GM12878 (cell line): ENCODE measurements around the gene RCAN1. TPM values are rescaled to one million over a fixed set of nuclear protein-coding genes. Genes with fewer than 3 reads are reported as not detected.

Source experiments
- BACH1 ChIP-seq: fragments of 450-650 bp; IDR thresholded peaks from 2 replicates; pipeline ENCODE4 v1.6.1; 2017; ENCODE audit warnings: mild to moderate bottlenecking, borderline replicate concordance
- BCL11A ChIP-seq: IDR thresholded peaks from 2 replicates; pipeline ENCODE4 v1.6.1; 2011; ENCODE audit warnings: low read depth, low read length
- BMI1 ChIP-seq: fragments of 450-650 bp; IDR thresholded peaks from 2 replicates; pipeline ENCODE4 v1.6.1; 2016; ENCODE audit warnings: mild to moderate bottlenecking, moderate library complexity, borderline replicate concordance
- CBX3 ChIP-seq: fragments of 200-600 bp; sonication (generic); IDR thresholded peaks from 2 replicates; pipeline ENCODE4 v1.6.1; 2016; ENCODE audit warnings: low read depth, borderline replicate concordance
- CHD2 ChIP-seq: IDR thresholded peaks from 2 replicates; pipeline ENCODE4 v1.6.1; 2011; ENCODE audit warnings: low read depth, low read length, improper control_type of control experiment, borderline replicate concordance
- CREB1 ChIP-seq: IDR thresholded peaks from 2 replicates; pipeline ENCODE4 v1.6.1; 2012; ENCODE audit warnings: low read depth, mild to moderate bottlenecking, inconsistent platforms
- EP300 ChIP-seq, 2 experiments: fragments of 150-350 bp in 1 of 2; IDR thresholded peaks; 2 replicates each; pipeline ENCODE4 v1.6.1; 2011 to 2012; ENCODE audit warnings: low read depth in 2 of 2, low read length in 2 of 2, borderline replicate concordance in 1 of 2, improper control_type of control experiment in 1 of 2, inconsistent platforms in 1 of 2; ENCODE audit not compliant: control insufficient read depth in 1 of 2
- LARP7 ChIP-seq: fragments of 450-650 bp; IDR thresholded peaks from 2 replicates; pipeline ENCODE4 v1.6.1; 2017; ENCODE audit warnings: mild to moderate bottlenecking
- MXI1 ChIP-seq: fragments of 150-350 bp; IDR thresholded peaks from 2 replicates; pipeline ENCODE4 v1.6.1; 2011; ENCODE audit warnings: low read depth, mild to moderate bottlenecking, inconsistent platforms, low read length, improper control_type of control experiment
- NFYA ChIP-seq: IDR thresholded peaks from 2 replicates; pipeline ENCODE4 v1.6.1; 2011; ENCODE audit warnings: low read depth, mild to moderate bottlenecking, low read length, improper control_type of control experiment, borderline replicate concordance
- PML ChIP-seq: IDR thresholded peaks from 2 replicates; pipeline ENCODE4 v1.6.1; 2012; ENCODE audit warnings: low read length, inconsistent platforms
- RAD21 ChIP-seq: IDR thresholded peaks from 2 replicates; pipeline ENCODE4 v1.6.1; 2011; ENCODE audit warnings: mild to moderate bottlenecking, low read depth, low read length, moderate library complexity; ENCODE audit not compliant: insufficient read depth
- RB1 ChIP-seq: fragments of 450-650 bp; formaldehyde crosslinking; IDR thresholded peaks from 2 replicates; pipeline ENCODE4 v1.6.1; 2017; ENCODE audit warnings: mild to moderate bottlenecking, borderline replicate concordance
- SIX5 ChIP-seq: IDR thresholded peaks from 2 replicates; pipeline ENCODE4 v1.6.1; 2011; ENCODE audit warnings: mild to moderate bottlenecking, low read depth, low read length, moderate library complexity; ENCODE audit not compliant: severe bottlenecking
- SPI1 ChIP-seq: IDR thresholded peaks from 2 replicates; pipeline ENCODE4 v1.6.1; 2011; ENCODE audit warnings: low read depth, mild to moderate bottlenecking, low read length, moderate library complexity, borderline replicate concordance; ENCODE audit not compliant: insufficient read depth
- WRNIP1 ChIP-seq: IDR thresholded peaks from 2 replicates; pipeline ENCODE4 v1.6.1; 2011; ENCODE audit warnings: low read depth, low read length, improper control_type of control experiment, borderline replicate concordance
- YY1 ChIP-seq: IDR thresholded peaks from 2 replicates; pipeline ENCODE4 v1.6.1; 2011; ENCODE audit warnings: low read depth, mild to moderate bottlenecking, low read length
- ZSCAN29 ChIP-seq: fragments of 450-650 bp; IDR thresholded peaks from 2 replicates; pipeline ENCODE4 v1.6.1; 2017; ENCODE audit warnings: mild to moderate bottlenecking, moderate library complexity
- polyA plus RNA-seq, 11 experiments: library from polyadenylated mRNA; depleted of rRNA in 4 of 11; unstranded in 6 of 11; stranded (reverse) in 5 of 11; fragments of >200 nt; fragmentation: Nextera tagmentation in 4 of 11; fragmentation: Illumina TruSeq in 1 of 11; extraction: Ambion mirVana in 4 of 11; extraction: Trizol in 1 of 11; gene quantifications; 1 replicate in 1 of 11; 2 replicates in 10 of 11; pipeline versions ENCODE4 v1.2.1 to v1.2.3, GENCODE V29; 2011 to 2016; ENCODE audit warnings: inconsistent platforms in 2 of 11, missing spikeins in 2 of 11, low read depth in 1 of 11
- total RNA-seq, 4 experiments: library from RNA; depleted of rRNA in 3 of 4; stranded (reverse); fragments of >200 nt in 3 of 4; fragmentation: Illumina TruSeq in 1 of 4; extraction: Trizol in 1 of 4; gene quantifications; 2 replicates each; pipeline versions ENCODE4 v1.2.1 to v1.2.3, GENCODE V29; 2013 to 2021
- TF ChIP-seq, protein P1 (sequence below): IDR thresholded peaks from 2 replicates; pipeline ENCODE4 v1.6.1; 2011; ENCODE audit warnings: borderline replicate concordance, low read depth, mild to moderate bottlenecking, moderate library complexity, low read length; ENCODE audit not compliant: insufficient read depth, poor library complexity, severe bottlenecking
- TF ChIP-seq, protein P2 (sequence below): fragments of 450-650 bp; IDR thresholded peaks from 2 replicates; pipeline ENCODE4 v1.6.1; 2017; ENCODE audit warnings: mild to moderate bottlenecking
- TF ChIP-seq, protein P3 (sequence below): fragments of 450-650 bp; IDR thresholded peaks from 2 replicates; pipeline ENCODE4 v1.6.1; 2017; ENCODE audit warnings: antibody characterized with exemption, mild to moderate bottlenecking, moderate library complexity

RCAN1 gene
- total and polyA plus RNA-seq, 10 of the 15 experiments (the other 5 are each of a cell fraction or from before 2014, with no cell fraction given) = 2.8 to 12.9 (median 10.5) TPM

DNA sequence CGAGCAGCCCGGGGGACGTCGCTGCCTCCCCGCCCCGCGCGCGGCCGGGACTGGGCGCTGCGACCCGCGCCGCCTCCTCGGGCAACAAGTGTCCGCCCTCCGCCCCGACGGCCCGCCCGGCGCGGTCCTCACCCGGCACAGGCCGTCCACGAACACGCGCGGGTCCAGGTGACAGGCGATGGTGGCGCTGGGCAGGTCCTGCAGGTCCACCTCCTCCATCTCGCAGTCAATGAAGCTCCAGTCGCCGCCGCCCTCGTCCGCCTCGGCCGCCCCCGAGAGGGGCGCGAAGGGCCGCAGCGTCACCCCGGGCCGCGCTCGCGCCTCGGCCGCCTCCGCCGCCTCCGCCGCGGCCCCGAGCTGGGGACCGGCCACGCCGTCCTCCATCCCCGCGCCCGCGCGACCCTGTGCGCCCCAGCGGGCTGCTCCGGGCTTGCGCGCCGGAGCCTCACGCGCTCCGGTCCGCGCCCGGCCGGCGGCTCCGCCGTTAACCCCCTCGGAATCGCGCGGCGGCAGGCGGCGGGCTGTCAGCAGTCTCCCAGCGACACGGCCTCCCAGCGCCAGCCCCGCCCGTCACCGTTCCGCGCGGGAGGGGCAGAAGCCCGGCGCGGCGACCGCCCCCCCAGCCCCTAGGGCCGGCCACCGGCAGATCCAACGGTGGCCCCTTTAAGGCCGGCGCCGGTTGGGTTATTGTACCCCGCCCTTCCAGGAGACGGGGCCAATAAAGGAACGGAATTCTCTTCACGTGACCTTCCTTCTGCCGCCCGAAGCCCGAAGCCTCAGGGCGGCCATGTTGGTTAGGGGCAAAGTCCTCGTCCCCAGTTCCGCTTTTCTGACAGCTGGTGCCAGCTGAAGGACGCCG lies at the start of gene RCAN1 (continued):
- TF ChIP-seq SPI1 = peak; percentile 99
- TF ChIP-seq RAD21 = no peak
- peak; percentile 26; the same call in 1 of the 2 replicates for TF ChIP-seq BACH1
- no peak for TF ChIP-seq PML
- TF ChIP-seq, protein P1, sequence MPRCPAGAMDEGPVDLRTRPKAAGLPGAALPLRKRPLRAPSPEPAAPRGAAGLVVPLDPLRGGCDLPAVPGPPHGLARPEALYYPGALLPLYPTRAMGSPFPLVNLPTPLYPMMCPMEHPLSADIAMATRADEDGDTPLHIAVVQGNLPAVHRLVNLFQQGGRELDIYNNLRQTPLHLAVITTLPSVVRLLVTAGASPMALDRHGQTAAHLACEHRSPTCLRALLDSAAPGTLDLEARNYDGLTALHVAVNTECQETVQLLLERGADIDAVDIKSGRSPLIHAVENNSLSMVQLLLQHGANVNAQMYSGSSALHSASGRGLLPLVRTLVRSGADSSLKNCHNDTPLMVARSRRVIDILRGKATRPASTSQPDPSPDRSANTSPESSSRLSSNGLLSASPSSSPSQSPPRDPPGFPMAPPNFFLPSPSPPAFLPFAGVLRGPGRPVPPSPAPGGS = no peak
- no peak for TF ChIP-seq WRNIP1
- TF ChIP-seq MXI1 = peak; percentile 39; the same call in 1 of the 2 replicates
- peak; percentile 83 for TF ChIP-seq SIX5
- TF ChIP-seq ZSCAN29 = no peak
- peak; percentile 56; the same call in 1 of the 2 replicates for TF ChIP-seq CREB1
- peak; percentile 73; the same call in 1 of the 2 replicates for TF ChIP-seq CHD2
- 0 out of 2 replicates have a peak, but pooled peaks have one; percentile 50 for TF ChIP-seq RB1
- TF ChIP-seq, protein P2, sequence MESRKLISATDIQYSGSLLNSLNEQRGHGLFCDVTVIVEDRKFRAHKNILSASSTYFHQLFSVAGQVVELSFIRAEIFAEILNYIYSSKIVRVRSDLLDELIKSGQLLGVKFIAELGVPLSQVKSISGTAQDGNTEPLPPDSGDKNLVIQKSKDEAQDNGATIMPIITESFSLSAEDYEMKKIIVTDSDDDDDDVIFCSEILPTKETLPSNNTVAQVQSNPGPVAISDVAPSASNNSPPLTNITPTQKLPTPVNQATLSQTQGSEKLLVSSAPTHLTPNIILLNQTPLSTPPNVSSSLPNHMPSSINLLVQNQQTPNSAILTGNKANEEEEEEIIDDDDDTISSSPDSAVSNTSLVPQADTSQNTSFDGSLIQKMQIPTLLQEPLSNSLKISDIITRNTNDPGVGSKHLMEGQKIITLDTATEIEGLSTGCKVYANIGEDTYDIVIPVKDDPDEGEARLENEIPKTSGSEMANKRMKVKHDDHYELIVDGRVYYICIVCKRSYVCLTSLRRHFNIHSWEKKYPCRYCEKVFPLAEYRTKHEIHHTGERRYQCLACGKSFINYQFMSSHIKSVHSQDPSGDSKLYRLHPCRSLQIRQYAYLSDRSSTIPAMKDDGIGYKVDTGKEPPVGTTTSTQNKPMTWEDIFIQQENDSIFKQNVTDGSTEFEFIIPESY = no peak
- peak; percentile 99 for TF ChIP-seq YY1
- no peak for TF ChIP-seq EP300 (IDR thresholded peaks at IDR 0.05; ENCODE audit: borderline replicate concordance in 1 of 2, control insufficient read depth in 1 of 2, low read depth in 2 of 2, low read length in 2 of 2)
- peak; percentile 77 for TF ChIP-seq LARP7
- no peak for TF ChIP-seq CBX3
- no peak for TF ChIP-seq BMI1
- no peak for TF ChIP-seq NFYA
- TF ChIP-seq BCL11A = no peak; the same call in 1 of the 2 replicates
- TF ChIP-seq, protein P3, sequence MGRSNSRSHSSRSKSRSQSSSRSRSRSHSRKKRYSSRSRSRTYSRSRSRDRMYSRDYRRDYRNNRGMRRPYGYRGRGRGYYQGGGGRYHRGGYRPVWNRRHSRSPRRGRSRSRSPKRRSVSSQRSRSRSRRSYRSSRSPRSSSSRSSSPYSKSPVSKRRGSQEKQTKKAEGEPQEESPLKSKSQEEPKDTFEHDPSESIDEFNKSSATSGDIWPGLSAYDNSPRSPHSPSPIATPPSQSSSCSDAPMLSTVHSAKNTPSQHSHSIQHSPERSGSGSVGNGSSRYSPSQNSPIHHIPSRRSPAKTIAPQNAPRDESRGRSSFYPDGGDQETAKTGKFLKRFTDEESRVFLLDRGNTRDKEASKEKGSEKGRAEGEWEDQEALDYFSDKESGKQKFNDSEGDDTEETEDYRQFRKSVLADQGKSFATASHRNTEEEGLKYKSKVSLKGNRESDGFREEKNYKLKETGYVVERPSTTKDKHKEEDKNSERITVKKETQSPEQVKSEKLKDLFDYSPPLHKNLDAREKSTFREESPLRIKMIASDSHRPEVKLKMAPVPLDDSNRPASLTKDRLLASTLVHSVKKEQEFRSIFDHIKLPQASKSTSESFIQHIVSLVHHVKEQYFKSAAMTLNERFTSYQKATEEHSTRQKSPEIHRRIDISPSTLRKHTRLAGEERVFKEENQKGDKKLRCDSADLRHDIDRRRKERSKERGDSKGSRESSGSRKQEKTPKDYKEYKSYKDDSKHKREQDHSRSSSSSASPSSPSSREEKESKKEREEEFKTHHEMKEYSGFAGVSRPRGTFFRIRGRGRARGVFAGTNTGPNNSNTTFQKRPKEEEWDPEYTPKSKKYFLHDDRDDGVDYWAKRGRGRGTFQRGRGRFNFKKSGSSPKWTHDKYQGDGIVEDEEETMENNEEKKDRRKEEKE = no peak
